Mesenchymal stem cell (in vitro differentiated cells and primary cell): ENCODE measurements around the gene SMLR1.
A peak's percentile ranks its signal among the peaks of the same experiment; 100 is the strongest.

Experiments
- DNase-seq: peaks from one replicate; pipeline ENCODE4 v3.0.0-alpha.2; 2013
- H2AFZ ChIP-seq: one replicate; pipeline ENCODE4 v1.6.1; 2013; ENCODE audit warnings: low read depth, mild to moderate bottlenecking, control low read depth, inconsistent platforms, low read length, moderate library complexity
- H2AK5ac ChIP-seq: 2 replicates; pipeline ENCODE4 v1.6.1; 2013; ENCODE audit warnings: low read length, moderate library complexity, mild to moderate bottlenecking, inconsistent platforms; ENCODE audit not compliant: severe bottlenecking
- H2BK120ac ChIP-seq: one replicate; pipeline ENCODE4 v1.6.1; 2013; ENCODE audit warnings: low read depth, mild to moderate bottlenecking, inconsistent platforms, low read length, moderate library complexity
- H2BK12ac ChIP-seq, 2 experiments: one replicate each; pipeline ENCODE4 v1.6.1; 2013; ENCODE audit warnings: inconsistent platforms in 2 of 2, low read length in 2 of 2, mild to moderate bottlenecking in 2 of 2, moderate library complexity in 2 of 2, control low read depth in 1 of 2
- H2BK15ac ChIP-seq: one replicate; pipeline ENCODE4 v1.6.1; 2013; ENCODE audit warnings: mild to moderate bottlenecking, low read depth, inconsistent platforms; ENCODE audit not compliant: poor library complexity, severe bottlenecking
- H2BK5ac ChIP-seq: 2 replicates; pipeline ENCODE4 v1.6.1; 2013; ENCODE audit warnings: low read depth, mild to moderate bottlenecking, low read length, control low read depth, inconsistent platforms; ENCODE audit not compliant: poor library complexity, severe bottlenecking
- H3K14ac ChIP-seq, 2 experiments: one replicate each; pipeline ENCODE4 v1.6.1; 2013; ENCODE audit warnings: inconsistent platforms in 2 of 2, low read length in 2 of 2, control low read depth in 1 of 2, mild to moderate bottlenecking in 1 of 2, moderate library complexity in 1 of 2
- H3K18ac ChIP-seq, 2 experiments: one replicate each; pipeline ENCODE4 v1.6.1; 2013; ENCODE audit warnings: inconsistent platforms in 2 of 2, low read length in 2 of 2, control low read depth in 1 of 2, low read depth in 1 of 2, mild to moderate bottlenecking in 1 of 2
- H3K23ac ChIP-seq, 2 experiments: one replicate each; pipeline ENCODE4 v1.6.1; 2013; ENCODE audit warnings: inconsistent platforms in 2 of 2, low read length in 2 of 2, mild to moderate bottlenecking in 2 of 2, moderate library complexity in 2 of 2, control low read depth in 1 of 2
- H3K27ac ChIP-seq: 2 replicates; pipeline ENCODE4 v1.5.1; 2013; ENCODE audit warnings: mild to moderate bottlenecking, moderate library complexity, low read length, control low read depth, inconsistent platforms; ENCODE audit not compliant: poor library complexity, severe bottlenecking
- H3K27me3 ChIP-seq, 2 experiments: 2 replicates each; pipeline versions ENCODE4 v1.6.1 to v1.7.0; 2013; ENCODE audit warnings: low read length in 2 of 2, mild to moderate bottlenecking in 2 of 2, moderate library complexity in 2 of 2, control low read depth in 1 of 2, inconsistent platforms in 1 of 2; ENCODE audit not compliant: control insufficient read depth in 1 of 2, insufficient read depth in 1 of 2
- H3K36me3 ChIP-seq, 2 experiments: 2 replicates each; pipeline versions ENCODE4 v1.6.1 to v1.7.0; 2013; ENCODE audit warnings: low read length in 2 of 2, control low read depth in 1 of 2, inconsistent platforms in 1 of 2, low read depth in 1 of 2, mild to moderate bottlenecking in 1 of 2; ENCODE audit not compliant: insufficient read depth in 2 of 2, control insufficient read depth in 1 of 2
- H3K4ac ChIP-seq, 2 experiments: one replicate each; pipeline ENCODE4 v1.6.1; 2013; ENCODE audit warnings: inconsistent platforms in 2 of 2, low read length in 2 of 2, mild to moderate bottlenecking in 2 of 2, moderate library complexity in 2 of 2, control low read depth in 1 of 2, low read depth in 1 of 2
- H3K4me1 ChIP-seq: 2 replicates; pipeline ENCODE4 v1.6.1; 2013; ENCODE audit warnings: low read depth, low read length, control low read depth; ENCODE audit not compliant: control insufficient read depth, insufficient read depth
- H3K4me2 ChIP-seq: 2 replicates; pipeline ENCODE4 v1.6.1; 2013; ENCODE audit warnings: low read length, mild to moderate bottlenecking, inconsistent platforms; ENCODE audit not compliant: poor library complexity, severe bottlenecking
- H3K4me3 ChIP-seq, 2 experiments: 2 replicates each; pipeline versions ENCODE4 v1.5.1 to v1.7.0; 2013; ENCODE audit warnings: low read length in 2 of 2, mild to moderate bottlenecking in 2 of 2, control low read depth in 1 of 2, low read depth in 1 of 2; ENCODE audit not compliant: insufficient read depth in 1 of 2
- H3K79me1 ChIP-seq: replicated peaks from 2 replicates; pipeline ENCODE4 v1.6.1; 2013; ENCODE audit warnings: mild to moderate bottlenecking, control low read depth, low read length, inconsistent platforms; ENCODE audit not compliant: poor library complexity, severe bottlenecking
- H3K9ac ChIP-seq: 2 replicates; pipeline ENCODE4 v1.7.0; 2013; ENCODE audit warnings: mild to moderate bottlenecking, low read length, moderate library complexity
- H3K9me3 ChIP-seq: 2 replicates; pipeline ENCODE4 v1.7.0; 2013; ENCODE audit warnings: mild to moderate bottlenecking, low read length; ENCODE audit not compliant: control insufficient read depth
- H4K8ac ChIP-seq: one replicate; pipeline ENCODE4 v1.6.1; 2013; ENCODE audit warnings: inconsistent platforms, mild to moderate bottlenecking, low read length, moderate library complexity
- H4K91ac ChIP-seq: one replicate; pipeline ENCODE4 v1.6.1; 2013; ENCODE audit warnings: mild to moderate bottlenecking, low read length, inconsistent platforms
- WGBS: methylation state at CpG from one replicate; pipeline ENCODE4 v1.1.7; 2013; ENCODE audit warnings: mixed read lengths; 5-methylcytosine and 5-hydroxymethylcytosine counted together

Gene SMLR1

DNA sequence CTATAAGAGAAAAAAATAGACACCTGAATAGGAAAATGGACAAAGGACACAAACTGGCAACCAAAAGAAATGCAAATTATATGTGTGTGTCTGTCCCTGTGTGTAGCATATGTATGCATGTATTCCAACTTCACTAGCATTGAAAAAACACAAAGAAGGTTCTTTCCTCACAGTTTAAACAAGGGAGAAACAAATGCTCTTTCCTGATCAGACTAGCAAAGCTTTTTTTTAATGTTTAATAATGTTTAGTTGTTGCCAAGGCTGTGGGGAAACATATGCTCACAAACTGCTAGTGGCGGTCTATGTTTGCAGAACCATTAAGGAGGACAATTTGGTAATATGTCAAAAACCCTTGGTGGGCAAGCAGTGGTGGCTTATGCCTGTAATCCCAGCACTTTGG lies 22.4 kb downstream of the SMLR1 start:
- no peak overlapping the region for H2AFZ ChIP-seq
- H3K4me2 ChIP-seq = no peak overlapping the region
- no peak overlapping the region for H2BK12ac ChIP-seq
- H4K8ac ChIP-seq = no peak overlapping the region
- no peak for DNase-seq
- H3K4me3 ChIP-seq = no peak overlapping the region
- 100% methylated on average over 1 of the region's 1 CpG for WGBS
- no peak overlapping the region for H2BK5ac ChIP-seq
- H3K27me3 ChIP-seq = no peaks in the 10 kb centered on the region
- H2AK5ac ChIP-seq = no peak overlapping the region
- no peak overlapping the region for H3K9ac ChIP-seq
- H3K9me3 ChIP-seq = no peaks in the 10 kb centered on the region
- H3K4ac ChIP-seq = no peak overlapping the region
- no peak overlapping the region for H3K23ac ChIP-seq
- peaks cover 7% of the 10 kb centered on the region for H3K4me1 ChIP-seq
- H2BK120ac ChIP-seq = no peak overlapping the region
- H3K14ac ChIP-seq = no peak overlapping the region
- H3K27ac ChIP-seq = no peak overlapping the region
- peaks cover 7% of the 10 kb centered on the region for H3K79me1 ChIP-seq
- H3K18ac ChIP-seq = no peak overlapping the region
- H4K91ac ChIP-seq = no peak overlapping the region
- no peak overlapping the region for H2BK15ac ChIP-seq
- H3K36me3 ChIP-seq = peaks cover 0 to 2% of the 10 kb centered on the region in 2 experiments

DNA sequence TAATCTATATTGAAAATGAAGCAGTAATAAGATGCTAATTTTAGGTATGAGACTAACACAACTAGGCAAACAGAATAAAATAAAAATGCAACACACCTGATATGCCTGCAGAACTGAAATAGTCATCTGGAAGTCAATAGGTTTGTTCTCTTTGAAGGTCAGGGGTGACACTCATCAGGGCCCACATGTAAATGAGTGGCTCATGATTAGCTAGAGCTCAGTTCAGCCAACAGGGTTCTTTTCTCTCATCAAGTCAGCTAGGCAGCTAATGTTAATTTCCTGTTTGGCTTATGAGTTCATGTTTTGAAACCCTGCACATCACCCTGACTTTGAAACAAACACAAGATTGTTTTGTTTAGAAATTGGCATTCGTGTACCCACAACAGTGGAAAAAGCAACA lies 23.8 kb downstream of the SMLR1 start:
- Histone ChIP-seq H3K4me3 (no peak overlapping the region), H2AFZ (no peak overlapping the region), H3K79me1 (peaks cover 7% of the 10 kb centered on the region), H3K4ac (no peak overlapping the region), H2BK5ac (no peak overlapping the region), H2BK15ac (no peak overlapping the region), H3K27me3 (no peaks in the 10 kb centered on the region), H2BK12ac (no peak overlapping the region), H3K9me3 (no peaks in the 10 kb centered on the region), H2AK5ac (peak overlapping the region; percentile 14), H3K18ac (no peak overlapping the region), H3K4me2 (no peak overlapping the region), H3K14ac (no peak overlapping the region), H4K8ac (no peak overlapping the region), H3K23ac (no peak overlapping the region), H3K4me1 (peaks cover 7% of the 10 kb centered on the region), H3K9ac (no peak overlapping the region), H4K91ac (no peak overlapping the region), H3K36me3 (no peaks in the 10 kb centered on the region), H2BK120ac (no peak overlapping the region), H3K27ac (no peak overlapping the region)
- no peak for DNase-seq
- 38% methylated on average over 1 of the region's 1 CpG for WGBS

DNA sequence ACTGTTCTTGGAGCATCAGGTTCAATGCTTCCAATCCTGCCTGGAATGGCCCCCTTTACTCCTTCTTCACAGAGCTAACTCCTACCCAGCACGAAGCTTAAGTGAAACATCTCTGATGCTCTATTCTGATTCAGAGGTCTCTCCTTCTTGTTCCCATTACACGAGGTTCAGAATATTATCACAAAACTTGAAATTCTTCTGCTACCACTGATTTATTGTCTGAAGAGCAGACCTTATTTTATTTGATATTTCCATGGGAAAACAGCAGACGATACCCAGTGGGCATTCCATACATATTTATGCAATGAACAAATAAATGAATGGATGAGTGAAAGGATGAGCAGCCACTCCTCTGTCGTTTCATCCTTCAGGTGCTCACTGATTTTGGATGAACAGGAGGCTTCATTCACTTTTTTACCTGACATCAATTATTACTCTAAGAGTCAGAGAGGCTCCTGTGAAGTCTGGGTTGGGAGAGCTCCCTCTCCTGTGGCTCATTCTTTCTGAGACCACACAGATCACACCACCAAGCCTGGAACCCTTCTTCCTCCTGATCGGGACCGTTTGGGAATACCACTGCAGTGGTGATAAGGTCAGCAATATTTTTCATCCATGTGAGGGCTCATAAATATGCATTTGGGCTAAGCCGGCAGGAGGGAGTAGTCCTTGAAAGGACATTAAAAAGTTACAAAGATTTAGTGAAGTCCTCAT lies 25.8 kb downstream of the SMLR1 start:
- Histone ChIP-seq H3K9me3 (no peaks in the 10 kb centered on the region), H2BK120ac (no peak overlapping the region), H2BK15ac (no peak overlapping the region), H4K8ac (no peak overlapping the region), H3K23ac (peak overlapping the region in 1 of 2 experiments; percentile 78), H3K18ac (no peak overlapping the region), H3K9ac (peak overlapping the region; percentile 7), H3K14ac (no peak overlapping the region), H3K36me3 (peaks cover 0 to 1% of the 10 kb centered on the region in 2 experiments), H3K4me3 (no peak overlapping the region), H3K4ac (peak overlapping the region in 1 of 2 experiments; percentile 15), H3K4me1 (peaks cover 7% of the 10 kb centered on the region), H2AK5ac (peak overlapping the region; percentile 88), H3K79me1 (peaks cover 7% of the 10 kb centered on the region), H3K27me3 (no peaks in the 10 kb centered on the region), H3K27ac (peak overlapping the region; percentile 63), H2BK5ac (no peak overlapping the region), H4K91ac (no peak overlapping the region), H3K4me2 (no peak overlapping the region), H2BK12ac (no peak overlapping the region), H2AFZ (no peak overlapping the region)
- WGBS = 77% methylated on average over 4 of the region's 7 CpGs
- DNase-seq = no peak

DNA sequence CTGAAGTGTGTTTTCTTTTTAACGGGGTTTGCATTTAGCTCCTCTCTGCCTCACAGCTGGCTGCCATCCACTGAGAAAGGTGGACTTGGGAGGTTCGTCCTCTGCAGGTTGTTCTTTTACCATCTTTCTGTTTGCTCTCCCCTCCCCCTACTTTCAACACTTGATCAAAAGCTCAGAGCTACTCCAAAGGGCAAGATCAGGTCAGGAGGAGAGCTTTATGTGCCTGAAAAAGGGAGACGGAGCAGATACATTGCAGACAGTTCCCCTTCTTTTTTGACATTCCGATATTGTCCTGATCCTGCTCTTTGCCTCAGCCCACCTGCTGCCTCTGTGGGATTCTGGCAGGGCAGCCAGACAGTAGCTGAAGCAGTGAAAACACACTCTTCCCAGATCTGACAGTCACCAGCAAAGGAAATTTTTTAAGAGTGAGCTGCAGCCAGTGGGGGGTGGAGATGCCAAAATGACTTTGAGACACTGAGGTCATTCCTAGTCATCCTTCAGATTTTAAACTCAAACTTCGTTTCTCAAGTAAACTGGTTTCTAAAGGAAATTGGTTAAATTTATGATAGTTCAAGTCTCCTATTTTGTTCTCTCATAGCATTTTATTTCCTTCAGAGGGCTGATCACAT lies 26.5 kb downstream of the SMLR1 start:
- peak overlapping the region; percentile 65 for H3K27ac ChIP-seq

More for the DNA sequence above, 26.5 kb downstream of the SMLR1 start:
- peak overlapping the region; percentile 37 for H3K4me2 ChIP-seq
- peaks cover 0 to 3% of the 10 kb centered on the region in 2 experiments for H3K36me3 ChIP-seq
- peaks cover 9% of the 10 kb centered on the region for H3K4me1 ChIP-seq
- H3K14ac ChIP-seq = no peak overlapping the region
- H2BK12ac ChIP-seq = no peak overlapping the region
- H3K9ac ChIP-seq = peak overlapping the region; percentile 7
- no peak overlapping the region for H2BK120ac ChIP-seq
- no peak overlapping the region for H2BK5ac ChIP-seq
- no peaks in the 10 kb centered on the region for H3K27me3 ChIP-seq
- no peak overlapping the region for H3K23ac ChIP-seq
- no peak overlapping the region for H3K4me3 ChIP-seq
- H3K79me1 ChIP-seq = peaks cover 7% of the 10 kb centered on the region
- no peak overlapping the region for H2BK15ac ChIP-seq
- no peak overlapping the region for H2AK5ac ChIP-seq
- H4K91ac ChIP-seq = no peak overlapping the region
- peak; percentile 22 for DNase-seq
- H3K18ac ChIP-seq = no peak overlapping the region
- no peak overlapping the region for H2AFZ ChIP-seq
- no peak overlapping the region for H4K8ac ChIP-seq
- H3K4ac ChIP-seq = no peak overlapping the region
- 76% methylated on average over 4 of the region's 5 CpGs for WGBS
- no peaks in the 10 kb centered on the region for H3K9me3 ChIP-seq
